OCI-M2 (cell line): ENCODE data around the gene TXNDC15.
"Not testable (repeated sequence)": the region's sequence is repeated elsewhere in the genome, so short reads cannot be mapped to it uniquely, and the experiment has no call there.

Experiments
- DNase-seq: peaks from one replicate; lab custom pipeline; 2025; ENCODE audit not compliant: unreplicated experiment; lab: John Stamatoyannopoulos, UW

The TXNDC15 gene

GRCh38 chr5:134877159-134877558 is 3.0 kb downstream of the TXNDC15 start:
- DNase-seq = no peak

- no peak for DNase-seq
These were observed 4.2 kb downstream of the TXNDC15 start for GRCh38 chr5:134878403-134878802.

- no peak for DNase-seq
These were observed 5.3 kb downstream of the TXNDC15 start for GRCh38 chr5:134879456-134879855.

GRCh38 chr5:134880937-134881336 is 6.8 kb downstream of the TXNDC15 start:
- not testable (repeated sequence) for DNase-seq

- DNase-seq = not testable (repeated sequence)
These were observed 7.5 kb downstream of the TXNDC15 start for GRCh38 chr5:134881711-134882110.

- DNase-seq = no peak
These were observed 13.5 kb downstream of the TXNDC15 start for GRCh38 chr5:134887593-134888159.

- no peak for DNase-seq
These were observed 15.2 kb downstream of the TXNDC15 start for GRCh38 chr5:134889335-134889734.

GRCh38 chr5:134891473-134891872 is 17.3 kb downstream of the TXNDC15 start:
- DNase-seq = no peak

GRCh38 chr5:134892282-134892681 is 18.1 kb downstream of the TXNDC15 start:
- DNase-seq = no peak

- DNase-seq = no peak
These were observed 18.8 kb downstream of the TXNDC15 start for GRCh38 chr5:134892926-134893325.

- DNase-seq = no peak
These were observed 19.8 kb downstream of the TXNDC15 start for GRCh38 chr5:134893748-134894505.

- DNase-seq = no peak
These were observed 28.1 kb downstream of the TXNDC15 start for GRCh38 chr5:134902071-134902801.

- DNase-seq = peak; percentile 40
These were observed 30.6 kb downstream of the TXNDC15 start, which contains the start of gene PCBD2 for GRCh38 chr5:134904610-134905245. PCBD2 (plus strand) TSS chr5:134905131; CDS start chr5:134905140, 9 bp downstream.

- peak; percentile 32 for DNase-seq
These were observed 31.2 kb downstream of the TXNDC15 start for GRCh38 chr5:134905246-134905996.

GRCh38 chr5:134906811-134907210 is 32.6 kb downstream of the TXNDC15 start:
- DNase-seq = no peak

GRCh38 chr5:134910752-134911151 is 36.6 kb downstream of the TXNDC15 start:
- not testable (repeated sequence) for DNase-seq

GRCh38 chr5:134911285-134912206 is 37.4 kb downstream of the TXNDC15 start:
- no peak for DNase-seq

GRCh38 chr5:134913254-134913653 is 39.1 kb downstream of the TXNDC15 start:
- no peak for DNase-seq

- DNase-seq = no peak
These were observed 39.6 kb downstream of the TXNDC15 start for GRCh38 chr5:134913795-134914194.
